Activated CD8-positive, alpha-beta memory T cell treated with anti-CD3 and anti-CD28 coated beads, Interleukin-2, amount 10 ng/mL, durations not matched to agents 7 days and 5 days (primary cell): ENCODE results near the gene ACTR10. TPM values are rescaled to one million over a fixed set of nuclear protein-coding genes. Genes with fewer than 3 reads are reported as not detected.

ENCODE experiments used
- ATAC-seq: fragments of 150-1000 bp; cut with Tn5 transposase; one replicate; pipeline ENCODE4 v1.10.0; 2021; ENCODE audit warnings: moderate library complexity
- CTCF ChIA-PET: fragments of 350-600 bp; sonication (Branson Sonifier 250); formaldehyde crosslinking; loops from one replicate; lab custom pipeline; 2021; ENCODE audit warnings: antibody characterized with exemption; lab: Charles Lee
- DNase-seq: peaks from one replicate; pipeline ENCODE4 v3.0.0-alpha.2; 2020
- H3K27ac Mint-ChIP-seq: one replicate; pipeline ENCODE4 v1.8.0; 2021; ENCODE audit warnings: mild to moderate bottlenecking, mixed read lengths
- H3K27me3 Mint-ChIP-seq: one replicate; pipeline ENCODE4 v1.8.0; 2021; ENCODE audit warnings: mixed read lengths
- H3K36me3 Mint-ChIP-seq: one replicate; pipeline ENCODE4 v1.8.0; 2021; ENCODE audit warnings: mild to moderate bottlenecking, mixed read lengths
- H3K4me1 Mint-ChIP-seq: one replicate; pipeline ENCODE4 v1.8.0; 2021; ENCODE audit warnings: mixed read lengths
- H3K4me3 Mint-ChIP-seq: one replicate; pipeline ENCODE4 v1.8.0; 2021; ENCODE audit warnings: mild to moderate bottlenecking, moderate library complexity, mixed read lengths
- H3K9me3 Mint-ChIP-seq: one replicate; pipeline ENCODE4 v1.8.0; 2022; ENCODE audit warnings: low read depth, mixed read lengths
- total RNA-seq, 2 experiments: library from RNA; stranded (reverse); gene quantifications; one replicate each; pipeline ENCODE4 v1.2.3, GENCODE V29; 2021

ACTR10 gene
- total RNA-seq, 2 experiments from 2014 or later: 36.5 to 40.2 TPM

GRCh38 chr14:58275527-58276190 lies 75.7 kb downstream of the ACTR10 start:
- CTCF ChIA-PET: interaction anchor here (0.6 to 1.6 kb wide), 4 partner anchors 22 to 914 kb away, joined by 3 to 6 read pairs (median 4); partner anchors contain the start of gene ARID4A
- peak overlapping the region; percentile 81 for H3K27ac Mint-ChIP-seq
- ATAC-seq (peak; percentile 51), DNase-seq (no peak)
- no peaks in the 10 kb centered on the region for H3K9me3 Mint-ChIP-seq
- H3K36me3 Mint-ChIP-seq: peaks cover 49% of the 10 kb centered on the region
- H3K27me3 Mint-ChIP-seq: no peaks in the 10 kb centered on the region
- H3K4me3 Mint-ChIP-seq: peak overlapping the region; percentile 8
- H3K4me1 Mint-ChIP-seq: peaks cover 42% of the 10 kb centered on the region

DNA sequence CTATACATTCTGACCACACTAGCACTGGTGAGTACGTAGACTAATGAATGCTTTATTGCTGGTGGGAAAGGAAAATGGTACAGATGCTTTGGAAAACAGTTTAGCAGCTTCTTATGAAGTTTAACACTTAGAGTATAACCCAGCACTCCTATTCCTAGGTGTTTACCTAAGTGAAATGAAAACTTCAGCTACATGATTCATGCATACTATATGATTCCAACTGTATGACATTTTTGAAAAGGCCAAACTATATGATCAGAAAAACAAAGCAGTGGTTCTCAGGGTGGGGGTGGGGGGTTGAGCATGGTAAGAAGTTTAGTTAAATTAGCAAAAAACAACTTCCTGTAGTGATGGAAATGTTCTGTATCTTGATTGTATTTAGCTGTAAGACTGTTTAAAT lies 76.3 kb downstream of the ACTR10 start:
- peaks cover 45% of the 10 kb centered on the region for H3K4me1 Mint-ChIP-seq
- no peak overlapping the region for H3K4me3 Mint-ChIP-seq
- no peak for ATAC-seq
- no peaks in the 10 kb centered on the region for H3K27me3 Mint-ChIP-seq
- no peak for DNase-seq
- peaks cover 51% of the 10 kb centered on the region for H3K36me3 Mint-ChIP-seq
- CTCF ChIA-PET: interaction anchor here (0.6 to 1.6 kb wide), 4 partner anchors 22 to 914 kb away, joined by 3 to 6 read pairs (median 4); partner anchors contain the start of gene ARID4A
- no peaks in the 10 kb centered on the region for H3K9me3 Mint-ChIP-seq
- peak overlapping the region; percentile 81 for H3K27ac Mint-ChIP-seq

GRCh38 chr14:58278177-58278576 lies 78.2 kb downstream of the ACTR10 start:
- H3K4me3 Mint-ChIP-seq: no peak overlapping the region
- no peaks in the 10 kb centered on the region for H3K9me3 Mint-ChIP-seq
- no peaks in the 10 kb centered on the region for H3K27me3 Mint-ChIP-seq
- DNase-seq (no peak), ATAC-seq (no peak)
- H3K36me3 Mint-ChIP-seq: peaks cover 50% of the 10 kb centered on the region
- CTCF ChIA-PET: interaction anchor here (1.2 to 1.3 kb wide), 2 partner anchors 8 to 28 kb away, joined by 4 read pairs; no protein-coding TSS in a partner anchor
- H3K27ac Mint-ChIP-seq: no peak overlapping the region
- H3K4me1 Mint-ChIP-seq: peaks cover 61% of the 10 kb centered on the region

GRCh38 chr14:58280954-58281787 lies 81.2 kb downstream of the ACTR10 start:
- DNase-seq (peak; percentile 47), ATAC-seq (peak; percentile 81)
- CTCF ChIA-PET: interaction anchor here (0.7 to 2.3 kb wide), 2 partner anchors 16 to 691 kb away, joined by 3 to 7 read pairs; partner anchors contain the start of gene ARID4A
- Mint-ChIP-seq H3K27me3 (no peaks in the 10 kb centered on the region), H3K4me1 (peaks cover 59% of the 10 kb centered on the region), H3K4me3 (peak overlapping the region; percentile 43), H3K27ac (peak overlapping the region; percentile 93), H3K9me3 (no peaks in the 10 kb centered on the region), H3K36me3 (peaks cover 53% of the 10 kb centered on the region)

GRCh38 chr14:58281969-58282368 lies 82.0 kb downstream of the ACTR10 start:
- ATAC-seq (no peak), DNase-seq (no peak)
- Mint-ChIP-seq H3K4me3 (no peak overlapping the region), H3K9me3 (no peaks in the 10 kb centered on the region), H3K4me1 (peaks cover 52% of the 10 kb centered on the region), H3K27ac (peak overlapping the region; percentile 93), H3K36me3 (peaks cover 53% of the 10 kb centered on the region), H3K27me3 (no peaks in the 10 kb centered on the region)
- CTCF ChIA-PET: interaction anchor here (0.7 to 1.7 kb wide), 2 partner anchors 16 to 690 kb away, joined by 3 to 4 read pairs; partner anchors contain the start of gene ARID4A

GRCh38 chr14:58282925-58283593 lies 83.1 kb downstream of the ACTR10 start:
- Mint-ChIP-seq H3K4me3 (no peak overlapping the region), H3K36me3 (peaks cover 59% of the 10 kb centered on the region), H3K4me1 (peaks cover 59% of the 10 kb centered on the region), H3K27me3 (no peaks in the 10 kb centered on the region), H3K9me3 (no peaks in the 10 kb centered on the region), H3K27ac (peak overlapping the region; percentile 40)
- ATAC-seq: no peak
- DNase-seq: no peak
- CTCF ChIA-PET: interaction anchor here (1.7 kb wide), 1 partner anchor 15 kb away, joined by 4 read pairs; the partner anchor contains the start of gene ARID4A

GRCh38 chr14:58283730-58284129 lies 83.8 kb downstream of the ACTR10 start:
- Mint-ChIP-seq H3K4me1 (peaks cover 63% of the 10 kb centered on the region), H3K4me3 (no peak overlapping the region), H3K27me3 (no peaks in the 10 kb centered on the region), H3K27ac (no peak overlapping the region), H3K36me3 (peaks cover 62% of the 10 kb centered on the region), H3K9me3 (no peaks in the 10 kb centered on the region)
- DNase-seq (no peak), ATAC-seq (no peak)
- CTCF ChIA-PET: interaction anchor here (1.5 to 1.7 kb wide), 2 partner anchors 11 to 14 kb away, joined by 3 to 4 read pairs; partner anchors contain the start of gene ARID4A

DNA sequence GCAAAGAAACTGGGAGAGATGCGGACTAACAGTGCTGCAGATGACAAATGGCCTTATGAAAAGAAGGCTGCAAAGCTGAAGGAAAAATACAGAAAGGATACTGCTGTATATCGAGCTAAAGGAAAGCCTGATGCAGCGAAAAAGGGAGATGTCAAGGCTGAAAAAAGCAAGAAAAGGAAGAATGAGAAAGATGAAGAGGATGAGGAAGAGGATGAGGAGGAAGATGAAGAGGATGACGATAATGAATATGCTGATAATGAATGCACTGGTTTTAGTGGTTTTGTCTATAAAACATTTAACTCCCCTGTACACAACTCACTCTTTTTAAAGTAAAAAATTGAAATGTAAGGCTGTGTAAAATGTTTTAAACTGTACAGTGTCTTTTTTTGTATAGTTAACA lies 85.2 kb downstream of the ACTR10 start:
- no peak for ATAC-seq
- no peaks in the 10 kb centered on the region for H3K27me3 Mint-ChIP-seq
- H3K9me3 Mint-ChIP-seq: no peaks in the 10 kb centered on the region
- peaks cover 68% of the 10 kb centered on the region for H3K4me1 Mint-ChIP-seq
- CTCF ChIA-PET: interaction anchor here (1.5 kb wide), 1 partner anchor 10 kb away, joined by 3 read pairs; no protein-coding TSS in a partner anchor
- no peak for DNase-seq
- H3K36me3 Mint-ChIP-seq: peaks cover 67% of the 10 kb centered on the region
- no peak overlapping the region for H3K4me3 Mint-ChIP-seq
- H3K27ac Mint-ChIP-seq: peak overlapping the region; percentile 28

Other genes with a start within 250 kb of the ACTR10 start
- not detected for gene ARMH4, start 47.9 kb upstream of the ACTR10 start, total RNA-seq
- 100 to 1,000 TPM; 284 to 312 TPM for gene PSMA3, start 44.7 kb downstream of the ACTR10 start, total RNA-seq
- gene ARID4A, start 98.4 kb downstream of the ACTR10 start, total RNA-seq: 10 to 100 TPM; 32.2 to 35.8 TPM
- gene TOMM20L, start 195.8 kb downstream of the ACTR10 start, total RNA-seq: not detected
- 10 to 100 TPM; 29.4 to 44.3 TPM for gene TIMM9, start 227.4 kb downstream of the ACTR10 start, total RNA-seq
- 10 to 100 TPM; 24.1 to 27.7 TPM for gene KIAA0586, start 227.6 kb downstream of the ACTR10 start, total RNA-seq